Measurements from ENCODE around the gene CFAP100.

The CFAP100 gene

DNA sequence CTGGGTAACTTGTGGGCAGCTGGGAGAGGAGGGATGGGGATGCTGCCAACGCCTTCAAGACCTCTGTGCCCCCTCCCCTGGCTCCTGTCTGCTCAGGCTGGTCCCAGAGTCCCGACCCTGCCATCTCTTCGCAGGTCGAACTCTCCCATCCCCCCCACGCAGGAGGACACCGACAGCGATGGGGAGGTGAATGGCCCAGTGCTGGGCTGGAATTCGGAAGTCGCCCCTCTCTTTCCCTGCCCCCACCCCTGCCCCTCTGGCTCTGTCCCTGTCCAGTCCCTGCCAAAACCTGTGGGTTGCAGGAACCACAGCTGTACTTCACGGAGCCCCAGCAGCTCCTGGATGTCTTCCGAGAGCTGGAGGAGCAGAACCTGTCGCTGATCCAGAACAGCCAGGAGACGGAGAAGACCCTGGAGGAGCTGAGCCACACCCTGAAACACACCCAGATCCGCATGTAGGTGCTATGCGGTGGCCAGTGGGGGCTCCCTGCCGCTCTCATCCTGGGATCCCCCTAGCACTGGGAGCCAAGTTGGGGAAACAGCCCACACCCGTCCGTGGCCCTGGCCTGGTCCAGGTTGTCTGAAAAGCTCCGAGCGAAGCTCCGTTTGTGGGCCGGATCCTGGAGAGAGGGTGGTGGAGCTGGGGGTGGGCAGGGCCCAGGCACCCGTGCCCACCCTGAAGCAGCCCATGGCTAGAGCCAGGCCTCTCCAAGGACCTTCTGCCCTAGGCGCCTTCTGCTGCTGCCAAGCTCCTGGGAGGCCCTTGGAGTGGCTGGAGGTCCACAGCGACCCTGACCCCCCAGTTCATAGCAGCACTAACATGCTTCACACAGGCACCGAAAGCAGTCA is 28.7 kb downstream of the CFAP100 start:
- DNase-seq (ENCODE audit: low spot score) = no peak

GRCh38 chr3:126424039-126424717 is 29.5 kb downstream of the CFAP100 start:
- DNase-seq (ENCODE audit: low spot score) = no peak

DNA sequence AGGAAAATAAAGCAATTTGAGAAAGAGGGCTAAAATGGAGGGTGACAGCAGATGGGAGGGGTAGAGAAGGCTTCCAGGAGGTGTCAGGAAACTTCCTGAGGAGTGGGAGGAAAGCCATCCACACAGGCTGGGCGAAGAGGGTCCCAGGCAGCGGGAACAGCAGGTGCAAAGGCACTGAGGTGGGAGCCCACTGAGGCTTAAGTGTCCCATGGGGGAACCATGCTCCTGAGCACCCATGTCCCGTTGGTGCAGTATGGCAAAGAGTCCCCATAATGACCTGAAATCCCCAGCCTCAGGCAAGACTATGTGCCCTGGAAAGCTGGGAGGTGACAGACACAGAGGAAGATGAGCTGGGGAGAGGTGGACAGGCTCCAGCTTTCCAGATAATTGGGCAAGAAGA is 30.0 kb downstream of the CFAP100 start:
- DNase-seq (ENCODE audit: low spot score) = no peak

DNA sequence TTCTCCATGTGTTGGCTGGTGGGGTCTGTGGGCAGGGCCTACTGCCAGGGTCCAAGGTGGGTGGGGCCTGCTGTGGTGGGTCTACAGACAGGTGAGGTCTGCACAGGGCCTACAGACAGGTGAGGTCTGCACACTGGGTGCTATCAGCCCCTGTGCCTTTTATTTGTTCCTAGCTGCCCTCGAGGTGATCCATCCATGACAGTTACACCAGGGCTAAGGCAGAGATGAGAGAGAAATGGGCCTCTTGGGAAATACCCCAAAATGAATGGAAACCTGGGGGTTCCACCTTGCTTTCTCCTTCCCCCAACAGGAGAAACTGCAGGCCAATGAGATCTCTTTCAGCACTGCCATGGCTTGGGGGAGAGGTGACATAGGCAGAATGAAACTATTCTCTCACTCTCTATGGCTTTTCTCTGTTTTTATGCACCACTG is 36.4 kb downstream of the CFAP100 start:
- DNase-seq (ENCODE audit: low spot score) = no peak

DNA sequence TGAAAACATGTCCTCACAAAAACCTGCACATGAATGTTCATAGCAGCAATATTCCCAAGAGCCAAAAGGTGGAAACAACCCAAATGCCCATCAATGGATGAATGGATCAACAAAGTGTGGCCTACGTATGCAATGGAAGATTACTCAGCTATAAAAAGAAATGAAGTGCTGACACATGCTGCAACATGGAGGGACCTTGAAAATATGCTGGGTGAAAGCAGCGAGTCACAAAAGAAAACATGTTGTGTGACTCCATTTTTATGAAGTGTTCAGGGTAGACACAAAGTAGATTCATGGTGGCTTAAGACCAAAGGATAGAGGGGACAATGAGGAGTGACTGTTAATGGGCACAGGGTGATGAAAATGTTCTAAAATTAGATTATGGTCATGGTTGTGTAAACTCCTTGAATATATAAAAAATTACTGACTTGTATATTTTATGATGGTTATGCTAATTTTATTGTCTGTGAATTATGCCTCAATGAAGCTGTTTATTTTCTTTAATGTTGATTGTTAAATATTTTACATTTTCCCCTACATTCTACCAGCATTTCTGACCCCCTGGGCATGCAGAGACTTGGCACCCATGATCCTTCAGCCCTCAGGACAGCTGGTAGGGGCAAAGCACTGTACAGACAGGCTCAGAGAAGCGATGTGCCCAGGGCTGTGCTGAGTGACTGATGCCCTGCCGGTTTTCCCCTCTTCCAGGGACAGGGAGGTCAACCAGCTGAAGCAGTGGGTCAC is 37.8 kb downstream of the CFAP100 start:
- DNase-seq (ENCODE audit: low spot score) = no peak

GRCh38 chr3:126433105-126433430 is 38.4 kb downstream of the CFAP100 start:
- DNase-seq (ENCODE audit: low spot score) = no peak

GRCh38 chr3:126433496-126434263 is 39.0 kb downstream of the CFAP100 start:
- peak; percentile 47 for DNase-seq (ENCODE audit: low spot score)

DNA sequence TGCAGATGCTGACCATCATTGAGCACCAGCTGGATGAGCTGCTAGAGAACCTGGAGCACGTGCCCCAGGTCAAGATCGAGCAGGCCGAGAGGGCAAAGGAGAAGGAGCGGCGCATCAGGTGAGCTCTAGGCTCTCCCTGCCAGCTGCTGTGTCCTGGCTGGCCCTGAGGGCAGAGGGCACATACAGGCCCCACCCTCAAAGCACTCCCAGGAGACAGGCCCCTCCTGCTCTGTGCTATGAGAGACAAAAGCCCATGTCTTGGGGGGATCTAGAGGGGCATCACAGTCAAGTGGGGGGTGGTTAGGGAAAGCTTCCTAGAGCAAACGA is 39.5 kb downstream of the CFAP100 start:
- no peak for DNase-seq (ENCODE audit: low spot score)

DNA sequence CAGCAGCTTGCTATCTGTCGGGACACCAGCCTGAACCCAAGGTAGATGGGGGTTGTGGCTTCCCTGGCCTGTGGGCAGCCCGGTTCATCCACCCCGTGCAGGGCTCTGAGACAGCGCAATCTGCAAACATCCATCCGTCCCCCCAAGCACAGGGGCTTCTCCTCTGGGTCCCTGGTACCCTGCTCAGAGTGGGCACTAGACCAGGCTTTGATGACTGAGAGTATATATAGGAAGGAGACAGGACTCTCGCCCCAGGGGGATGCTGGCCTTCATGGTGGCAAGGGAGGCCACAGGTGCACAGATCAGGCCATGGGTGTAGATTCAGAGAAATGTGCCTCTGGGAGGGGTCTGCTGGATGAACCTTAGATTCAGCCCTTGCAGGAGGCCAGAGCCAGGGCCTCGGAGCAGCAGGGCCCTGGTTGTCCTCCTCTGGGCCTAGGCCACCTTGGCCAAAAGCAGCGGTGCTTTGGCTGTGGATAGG is 40.3 kb downstream of the CFAP100 start:
- DNase-seq (ENCODE audit: low spot score) = no peak

DNA sequence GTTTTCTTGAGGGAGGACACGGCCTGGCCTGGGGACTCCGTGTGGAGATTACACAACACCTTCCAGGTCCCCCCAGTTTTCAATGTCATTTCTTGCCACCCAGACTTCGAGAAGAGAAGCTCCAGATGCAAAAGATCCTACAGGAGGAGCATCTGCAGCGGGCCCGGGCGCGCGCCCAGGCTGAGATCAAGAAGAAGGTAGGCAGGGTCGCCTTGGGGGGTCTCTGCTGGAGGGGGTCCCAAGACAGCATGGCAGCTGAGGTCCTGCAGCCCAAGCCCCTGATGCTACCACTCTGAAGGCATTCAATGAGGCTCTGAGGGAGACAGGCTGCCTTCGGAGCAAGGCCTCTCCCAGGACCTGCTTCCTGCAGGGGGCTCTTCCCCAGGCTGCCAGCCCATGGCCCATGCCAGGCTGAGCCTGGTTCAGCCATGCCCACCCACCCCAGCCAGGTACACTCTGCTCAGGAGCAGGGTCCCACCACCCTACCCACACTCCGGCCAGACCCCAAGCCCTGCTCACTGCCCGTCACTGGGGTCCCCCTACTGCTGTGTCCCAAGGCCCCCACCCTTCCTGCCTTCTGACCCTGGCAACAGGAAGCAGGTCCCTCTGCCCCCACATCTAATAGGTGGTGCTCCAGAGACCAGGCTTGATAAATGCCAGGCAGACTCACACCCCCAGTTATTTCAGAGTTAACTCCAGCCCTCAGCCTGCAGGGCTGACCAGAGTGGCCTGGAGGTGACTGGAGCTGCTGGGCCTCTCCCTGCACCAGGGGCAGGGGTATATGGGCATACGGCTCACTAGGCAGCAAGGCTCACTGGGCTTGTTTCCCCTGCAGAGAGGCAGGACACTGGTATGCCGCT is 41.0 kb downstream of the CFAP100 start:
- DNase-seq (ENCODE audit: low spot score) = no peak

DNA sequence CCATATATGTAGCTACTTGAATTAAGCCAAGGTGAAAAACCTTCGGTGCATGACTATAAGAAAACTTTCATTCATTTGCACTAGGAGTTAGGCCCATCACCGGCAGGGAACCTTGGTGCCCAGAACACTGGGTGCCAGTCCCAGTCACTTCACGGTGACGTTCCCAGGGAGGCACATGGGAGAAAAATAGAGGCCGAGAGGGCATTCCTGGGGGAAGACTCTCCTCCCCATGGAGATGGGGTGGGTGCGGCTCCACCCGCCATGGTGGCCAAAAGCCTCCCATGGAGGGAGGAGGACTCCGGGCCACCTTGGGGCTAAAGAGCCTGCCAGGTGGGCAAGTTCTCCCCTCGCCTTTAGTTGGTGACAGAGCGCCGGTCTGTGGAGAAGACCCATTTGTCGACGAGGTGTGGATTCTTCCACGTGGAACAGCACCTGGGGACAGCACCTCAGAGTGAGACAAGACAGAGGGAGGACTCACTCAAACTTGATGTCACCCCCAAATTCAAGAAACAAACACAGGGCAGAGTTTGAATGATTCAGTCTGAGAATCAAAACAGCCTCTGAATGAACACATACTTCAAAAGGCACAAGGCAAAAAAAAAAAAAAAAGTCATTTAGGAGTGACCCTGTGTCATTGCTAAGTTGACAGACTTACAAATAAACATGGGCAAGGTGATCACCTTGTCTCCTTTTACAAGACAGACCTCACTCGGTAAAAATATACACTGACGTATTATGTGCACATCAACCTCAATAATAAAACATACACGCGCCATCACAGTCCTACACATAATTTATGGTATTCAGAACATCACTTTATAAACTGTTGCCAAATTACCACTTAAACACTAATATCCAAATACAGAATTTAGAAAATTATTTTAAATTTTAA is 42.4 kb downstream of the CFAP100 start:
- no peak for DNase-seq (ENCODE audit: low spot score)

DNA sequence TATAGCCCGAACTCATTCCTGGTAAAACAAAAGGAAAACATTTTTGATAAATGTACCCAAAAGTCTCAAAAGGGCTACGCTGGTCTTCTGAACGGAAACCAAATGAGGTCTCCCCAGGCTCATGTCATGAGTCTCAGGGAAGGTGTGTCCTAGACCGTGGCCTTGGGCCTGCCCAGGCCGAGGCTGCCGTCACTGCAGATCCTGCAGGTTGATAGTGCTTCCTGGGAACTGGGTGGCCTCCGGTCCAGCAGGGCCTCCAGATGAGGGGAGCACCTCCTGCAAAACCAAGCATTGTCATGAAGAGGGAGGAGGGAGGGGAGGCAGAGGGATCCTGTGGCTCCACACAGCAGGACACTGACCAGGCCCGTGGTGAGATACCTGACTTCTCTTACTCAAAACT is 43.5 kb downstream of the CFAP100 start:
- DNase-seq (ENCODE audit: low spot score) = no peak

DNA sequence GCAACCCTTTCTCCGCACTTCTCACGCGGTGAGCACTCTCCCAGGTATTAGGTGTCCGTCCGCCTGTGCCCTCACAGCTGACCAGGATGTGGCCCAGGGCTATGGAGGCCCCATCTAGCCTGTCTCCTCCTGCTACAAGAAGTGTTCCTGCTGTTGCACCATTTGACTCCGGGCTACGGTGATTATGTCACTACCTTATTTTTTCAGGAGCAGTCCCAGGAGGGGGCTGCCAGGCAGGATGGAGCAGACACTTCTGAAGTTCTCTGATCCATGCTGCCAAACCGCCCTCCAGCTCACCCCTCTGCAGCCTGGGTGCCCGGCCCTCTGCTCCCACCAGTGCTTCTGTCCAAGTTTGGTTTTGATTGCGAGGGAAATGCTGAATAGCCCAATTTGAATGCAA is 44.0 kb downstream of the CFAP100 start:
- DNase-seq (ENCODE audit: low spot score) = no peak

- no peak for DNase-seq (ENCODE audit: low spot score)
Observed at GRCh38 chr3:126439346-126439967, 44.7 kb downstream of the CFAP100 start.

- DNase-seq (ENCODE audit: low spot score) = no peak
Observed at GRCh38 chr3:126439968-126440708, 45.4 kb downstream of the CFAP100 start.

GRCh38 chr3:126440709-126440995 is 45.9 kb downstream of the CFAP100 start:
- DNase-seq (ENCODE audit: low spot score) = no peak

DNA sequence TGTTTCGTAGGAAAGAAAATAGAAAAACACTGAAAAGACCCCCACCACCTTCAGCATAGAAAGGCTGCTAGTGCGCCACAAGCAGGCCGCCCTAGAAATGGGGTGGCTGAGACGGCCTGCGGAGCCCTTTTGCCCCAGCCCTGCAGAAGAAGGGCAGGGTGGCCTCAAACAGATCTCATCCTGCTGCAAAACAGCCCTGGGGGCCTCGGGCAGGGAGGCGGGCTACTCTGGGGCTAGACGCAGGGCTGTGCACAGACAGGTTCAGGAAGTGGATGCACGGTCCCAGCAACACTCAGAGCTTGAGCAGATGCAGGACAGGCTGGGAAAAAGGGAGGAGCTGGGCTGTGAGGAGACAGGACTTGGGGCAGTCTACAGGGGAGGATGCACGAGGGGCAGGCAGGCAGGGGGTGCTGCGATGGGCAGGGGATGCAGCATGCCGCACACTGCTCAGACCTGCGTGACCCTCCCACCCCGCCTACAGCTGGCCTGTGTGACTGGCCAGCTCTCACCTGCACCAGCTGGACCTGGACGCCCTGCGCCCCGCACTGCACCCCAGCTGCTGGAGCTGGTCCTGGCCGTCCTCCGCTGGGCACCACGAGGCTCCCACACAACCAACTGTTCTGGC is 46.7 kb downstream of the CFAP100 start:
- no peak for DNase-seq (ENCODE audit: low spot score)

- peak; percentile 32 for DNase-seq (ENCODE audit: low spot score)
Observed at GRCh38 chr3:126442094-126442855, 47.6 kb downstream of the CFAP100 start.
